IMR-90 (cell line): Measurements from ENCODE around the gene TENT4B.

Source experiments
- FOS ChIP-seq: fragments of 150-350 bp; IDR thresholded peaks from 2 replicates; pipeline ENCODE4 v1.6.1; 2016; ENCODE audit warnings: low read depth, low read length
- POLR2A ChIP-seq: IDR thresholded peaks from 2 replicates; pipeline ENCODE4 v1.6.1; 2012; ENCODE audit warnings: mild to moderate bottlenecking, low read depth, low read length
- RFX5 ChIP-seq: IDR thresholded peaks from 2 replicates; pipeline ENCODE4 v1.8.0; 2012; ENCODE audit warnings: low read depth, mild to moderate bottlenecking, low read length, moderate library complexity
- SMC3 ChIP-seq: fragments of 150-350 bp; IDR thresholded peaks from 2 replicates; pipeline ENCODE4 v1.6.1; 2016; ENCODE audit warnings: low read depth, mild to moderate bottlenecking, antibody characterized with exemption, low read length, moderate library complexity
- TF ChIP-seq, protein P1 (sequence below): fragments of 150-350 bp; IDR thresholded peaks from 2 replicates; pipeline ENCODE4 v1.6.1; 2017; ENCODE audit warnings: mild to moderate bottlenecking, antibody characterized with exemption, low read length, low read depth
- TF ChIP-seq, protein P2 (sequence below): conservative IDR thresholded peaks from 2 replicates; pipeline ENCODE4 v1.5.1; 2012; ENCODE audit warnings: mild to moderate bottlenecking, low read depth, low read length, improper control_type of control experiment

GRCh38 chr16:50151322-50151721 lies 1.8 kb upstream of the TENT4B start:
- no peak for TF ChIP-seq FOS
- no peak for TF ChIP-seq POLR2A
- TF ChIP-seq RFX5 = no peak
- TF ChIP-seq, protein P1, sequence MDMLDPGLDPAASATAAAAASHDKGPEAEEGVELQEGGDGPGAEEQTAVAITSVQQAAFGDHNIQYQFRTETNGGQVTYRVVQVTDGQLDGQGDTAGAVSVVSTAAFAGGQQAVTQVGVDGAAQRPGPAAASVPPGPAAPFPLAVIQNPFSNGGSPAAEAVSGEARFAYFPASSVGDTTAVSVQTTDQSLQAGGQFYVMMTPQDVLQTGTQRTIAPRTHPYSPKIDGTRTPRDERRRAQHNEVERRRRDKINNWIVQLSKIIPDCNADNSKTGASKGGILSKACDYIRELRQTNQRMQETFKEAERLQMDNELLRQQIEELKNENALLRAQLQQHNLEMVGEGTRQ = no peak
- TF ChIP-seq, protein P2, sequence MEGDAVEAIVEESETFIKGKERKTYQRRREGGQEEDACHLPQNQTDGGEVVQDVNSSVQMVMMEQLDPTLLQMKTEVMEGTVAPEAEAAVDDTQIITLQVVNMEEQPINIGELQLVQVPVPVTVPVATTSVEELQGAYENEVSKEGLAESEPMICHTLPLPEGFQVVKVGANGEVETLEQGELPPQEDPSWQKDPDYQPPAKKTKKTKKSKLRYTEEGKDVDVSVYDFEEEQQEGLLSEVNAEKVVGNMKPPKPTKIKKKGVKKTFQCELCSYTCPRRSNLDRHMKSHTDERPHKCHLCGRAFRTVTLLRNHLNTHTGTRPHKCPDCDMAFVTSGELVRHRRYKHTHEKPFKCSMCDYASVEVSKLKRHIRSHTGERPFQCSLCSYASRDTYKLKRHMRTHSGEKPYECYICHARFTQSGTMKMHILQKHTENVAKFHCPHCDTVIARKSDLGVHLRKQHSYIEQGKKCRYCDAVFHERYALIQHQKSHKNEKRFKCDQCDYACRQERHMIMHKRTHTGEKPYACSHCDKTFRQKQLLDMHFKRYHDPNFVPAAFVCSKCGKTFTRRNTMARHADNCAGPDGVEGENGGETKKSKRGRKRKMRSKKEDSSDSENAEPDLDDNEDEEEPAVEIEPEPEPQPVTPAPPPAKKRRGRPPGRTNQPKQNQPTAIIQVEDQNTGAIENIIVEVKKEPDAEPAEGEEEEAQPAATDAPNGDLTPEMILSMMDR = no peak
- TF ChIP-seq SMC3 = no peak
